HG03521 (cell line): ENCODE results near the gene GINM1.

ENCODE experiments used
- ATAC-seq: cut with Tn5 transposase; IDR thresholded peaks from one replicate; pipeline ENCODE4 v1.9.1; 2021; ENCODE audit warnings: mild to moderate bottlenecking, moderate library complexity; ENCODE audit not compliant: unreplicated experiment

GINM1 gene

DNA sequence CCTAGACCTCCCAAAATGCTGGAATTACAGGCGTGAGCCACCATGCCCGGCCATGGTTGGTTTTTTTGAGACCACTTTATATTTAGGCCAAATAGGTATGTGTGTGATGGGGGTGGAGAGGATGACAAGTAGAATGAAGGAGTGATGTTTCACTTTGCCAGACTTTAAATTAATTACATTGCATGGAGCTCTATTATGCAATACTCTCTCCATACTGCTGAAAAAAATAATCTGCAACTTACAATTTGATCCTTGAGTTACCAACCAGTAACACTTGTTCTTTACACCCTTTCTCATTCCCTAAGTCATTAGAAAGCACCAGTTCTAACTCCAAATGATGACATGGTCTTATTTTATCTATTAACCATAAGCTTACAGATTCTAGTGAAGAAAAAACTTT, 26.8 kb downstream of the GINM1 start:
- no peak for ATAC-seq

- no peak for ATAC-seq
Observed at GRCh38 chr6:149593408-149593807, 27.2 kb downstream of the GINM1 start.

DNA sequence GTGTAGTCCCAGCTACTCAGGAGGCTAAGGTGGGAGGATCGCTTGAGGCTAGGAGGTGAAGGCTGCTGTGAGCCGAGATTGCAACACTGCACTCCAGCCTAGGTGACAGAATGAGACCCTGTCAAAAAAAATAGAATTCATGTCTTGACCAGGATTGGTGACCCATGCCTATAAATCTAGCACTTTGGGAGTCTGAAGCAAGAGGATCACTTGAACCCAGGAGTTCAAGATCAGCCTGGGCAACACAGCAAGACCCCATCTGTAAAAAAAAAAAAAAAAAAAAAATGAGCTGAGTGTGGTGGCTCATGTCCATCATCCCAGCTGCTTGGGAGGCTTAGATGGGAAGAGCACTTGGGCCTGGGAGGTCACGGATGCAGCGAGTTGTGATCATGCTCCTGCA, 34.3 kb downstream of the GINM1 start:
- ATAC-seq, result no peak

- no peak for ATAC-seq
Observed at GRCh38 chr6:149608381-149608982, 42.3 kb downstream of the GINM1 start.

GRCh38 chr6:149614337-149614736, 48.2 kb downstream of the GINM1 start:
- ATAC-seq, result no peak

DNA sequence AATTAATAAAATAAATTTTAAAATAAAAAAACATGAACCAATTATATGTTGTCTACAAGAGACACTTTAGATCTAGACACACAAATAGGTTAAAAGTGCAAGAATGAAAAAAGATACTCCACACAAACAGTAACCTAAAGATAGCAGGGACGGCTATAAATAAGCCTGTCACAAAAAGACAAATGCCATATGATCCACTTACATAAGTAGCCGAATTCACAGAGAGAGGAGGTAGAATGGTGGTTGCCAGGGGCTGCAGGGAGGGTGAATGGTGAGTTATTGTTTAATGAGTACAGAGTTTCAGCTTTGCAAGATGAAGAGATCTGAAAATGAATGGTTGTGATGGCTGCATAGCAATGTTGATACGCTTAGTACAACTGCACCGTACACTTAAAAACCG, 49.6 kb downstream of the GINM1 start:
- no peak for ATAC-seq

DNA sequence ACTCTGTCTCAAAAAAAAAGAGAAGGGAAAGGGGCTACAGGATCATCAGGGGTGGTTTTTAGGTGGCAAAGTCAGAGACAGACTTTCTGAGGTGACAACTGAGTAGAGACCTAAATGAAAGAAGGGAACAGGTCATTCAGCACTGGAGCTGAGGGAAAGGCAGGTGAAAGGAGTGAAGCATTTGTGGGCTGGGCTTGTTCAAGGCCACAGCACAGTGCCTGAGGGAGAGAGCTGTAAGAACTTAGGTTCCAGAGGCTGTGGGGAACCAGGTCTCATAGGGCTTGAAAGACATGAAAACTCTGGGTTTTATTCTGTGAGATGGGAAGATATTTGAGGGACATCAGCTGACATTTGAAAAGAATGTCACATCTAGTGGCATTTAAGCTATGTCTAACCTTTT, 61.5 kb downstream of the GINM1 start:
- no peak for ATAC-seq

DNA sequence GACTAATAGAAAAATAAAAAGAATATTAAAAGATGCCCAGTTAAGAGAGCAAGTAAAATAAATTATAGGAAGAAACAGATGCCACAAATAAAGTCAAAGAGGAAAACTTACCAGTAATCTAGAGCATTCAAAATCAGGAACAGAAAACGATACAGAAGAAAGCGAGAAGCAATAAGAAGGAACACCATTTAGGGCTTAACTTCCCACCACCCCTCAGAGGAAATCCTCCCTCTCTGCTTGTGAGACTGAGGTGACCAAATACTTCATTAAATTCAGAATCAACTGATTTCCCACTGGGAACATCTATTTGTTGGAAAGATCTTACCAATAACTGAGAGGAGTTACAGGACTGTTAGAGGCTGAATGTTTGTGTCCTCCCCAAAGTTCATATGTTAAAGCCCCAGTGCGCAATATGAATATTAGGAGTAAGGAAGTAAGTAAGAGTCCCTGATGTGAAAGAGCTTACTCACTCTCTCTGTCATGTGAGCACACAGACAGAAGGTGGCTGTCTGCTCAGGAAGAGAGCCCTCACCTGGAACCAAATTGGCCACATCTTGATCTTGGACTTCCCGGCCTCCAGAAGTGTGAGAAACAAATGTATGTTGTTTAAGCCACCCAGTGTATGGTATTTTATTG, 62.8 kb downstream of the GINM1 start:
- no peak for ATAC-seq

GRCh38 chr6:149634315-149634714, 68.1 kb downstream of the GINM1 start:
- no peak for ATAC-seq

DNA sequence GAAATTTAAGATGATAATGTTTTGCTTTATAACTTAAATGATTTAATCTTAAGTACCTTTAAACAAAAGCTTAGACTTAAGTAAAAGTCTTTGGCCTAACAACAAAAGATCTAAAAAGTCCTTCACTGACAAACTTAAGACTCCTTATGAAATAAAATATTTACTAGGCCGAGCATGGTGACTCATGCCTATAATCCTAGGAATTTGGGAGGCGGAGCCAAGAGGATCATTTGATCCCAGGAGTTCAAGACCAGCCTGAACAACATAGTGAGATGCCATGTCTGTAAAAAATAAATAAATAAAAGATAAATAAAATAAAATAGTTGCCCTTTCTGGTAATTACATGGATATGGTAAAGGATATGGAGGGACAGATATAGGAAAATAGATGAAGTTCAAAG, 69.9 kb downstream of the GINM1 start:
- no peak for ATAC-seq
